ENCODE results near the gene CHI3L1. TPM values are rescaled to one million over a fixed set of nuclear protein-coding genes. Genes with fewer than 3 reads are reported as not detected.

Gene CHI3L1
- total and polyA plus RNA-seq, 10 of the 15 experiments (the other 5 are each of a cell fraction or from before 2014, with no cell fraction given): 0.10 to 1.7 (median 0.39) TPM

DNA sequence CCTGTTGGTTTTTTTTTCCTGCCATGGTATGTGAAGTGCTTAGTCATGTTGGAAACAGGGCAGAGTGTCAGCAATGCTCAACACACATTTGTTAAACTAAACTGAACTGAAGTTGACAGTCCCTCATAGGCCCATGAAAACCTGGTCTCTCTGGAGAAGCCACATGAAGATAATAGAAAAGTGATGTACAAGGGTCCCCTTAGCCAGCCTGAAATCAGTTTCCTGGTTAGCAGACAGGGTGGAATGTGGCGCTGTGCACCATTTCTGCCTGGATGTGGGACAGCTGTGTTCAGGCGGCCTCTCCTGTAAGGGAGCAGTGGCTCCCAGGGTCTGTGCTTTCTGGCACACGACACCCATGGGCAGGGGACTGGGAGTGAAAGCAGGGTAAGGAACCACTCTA lies 9.9 kb upstream of the CHI3L1 start (continued):
- TF ChIP-seq MTA3 (IDR thresholded peaks at IDR 0.05; ENCODE audit: borderline replicate concordance, low read length) (no peak), RCOR1 (conservative IDR thresholded peaks at IDR 0.05; ENCODE audit: low read depth, low read length) (no peak), SUZ12 (IDR thresholded peaks at IDR 0.05; ENCODE audit: unreplicated experiment) (no peak), STAT3 (IDR thresholded peaks at IDR 0.05; ENCODE audit: low read depth, low read length) (no peak), RELA (IDR thresholded peaks at IDR 0.05; ENCODE audit: borderline replicate concordance, partially characterized antibody) (no peak)

DNA sequence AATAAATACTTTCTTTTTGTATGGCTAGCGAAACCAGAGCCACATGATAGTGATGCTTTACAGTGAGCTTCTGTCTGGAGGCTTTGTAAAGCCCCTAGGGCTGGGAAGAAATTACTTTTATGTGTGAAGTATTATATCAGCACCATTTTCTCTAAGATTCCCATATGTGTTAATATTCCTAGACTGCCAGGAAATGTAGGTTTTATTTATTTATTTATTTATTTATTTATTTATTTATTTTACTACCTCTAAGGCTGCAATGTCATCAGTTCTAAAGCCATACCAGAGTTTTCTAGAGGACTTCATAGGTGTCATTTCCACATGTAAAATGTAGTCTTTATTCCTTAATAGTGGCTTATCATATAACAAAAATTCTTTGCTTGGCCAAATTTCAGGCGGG lies 4.4 kb upstream of the CHI3L1 start:
- intact Hi-C loops (cut with micrococcal nuclease; ENCODE audit: unreplicated experiment): no loop called here
- no peak overlapping the region for H3K27ac ChIP-seq (ENCODE audit: control insufficient read depth, insufficient read depth)
- no peaks in the 10 kb centered on the region for H3K36me3 ChIP-seq (ENCODE audit: control insufficient read depth in 2 of 2, insufficient read depth in 2 of 2, low read length in 1 of 2)
- H3K4me3 ChIP-seq: no peak overlapping the region
- H3K27me3 ChIP-seq (replicated peaks in 1 of 2; ENCODE audit: control insufficient read depth in 2 of 2, insufficient read depth in 2 of 2, low read length in 1 of 2): no peaks in the 10 kb centered on the region
- H3K79me2 ChIP-seq (ENCODE audit: control insufficient read depth, insufficient read depth, low read length): no peaks in the 10 kb centered on the region
- BruUV-seq (replicated peaks): no TSS peak
- FAIRE-seq (no peak), ATAC-seq (no peak), DNase-seq (ENCODE audit: low read depth, low spot score) (no peak)
- CTCF ChIA-PET: interaction anchor here (1.6 kb wide), 1 partner anchor 18 kb away, joined by 4 read pairs; no protein-coding TSS in a partner anchor
- no peak overlapping the region for H3K9ac ChIP-seq (ENCODE audit: control insufficient read depth, insufficient read depth, low read length)
- WGBS (ENCODE audit: insufficient coverage, insufficient replicate concordance, low lambda C conversion rate, missing lambda C conversion rate): 51% methylated on average over 2 of the region's 2 CpGs
- no peaks in the 10 kb centered on the region for H3K4me1 ChIP-seq (ENCODE audit: control insufficient read depth, insufficient read depth, low read length)
- SMC1A ChIA-PET (ENCODE audit: uncharacterized antibody, unreplicated experiment): interaction anchor here (2.3 kb wide), 1 partner anchor 18 kb away, joined by 8 read pairs; no protein-coding TSS in a partner anchor
- POLR2A ChIA-PET: no interaction called here
- RAD21 ChIA-PET (ENCODE audit: unreplicated experiment): interaction anchor here (1.3 kb wide), 1 partner anchor 18 kb away, joined by 3 read pairs; no protein-coding TSS in a partner anchor
- no peak overlapping the region for H2AFZ ChIP-seq (ENCODE audit: control insufficient read depth, low read depth, low read length)
- no peaks in the 10 kb centered on the region for H4K20me1 ChIP-seq (ENCODE audit: control insufficient read depth, insufficient read depth)
- in situ Hi-C loops (cut with MboI): no loop called here
- no peaks in the 10 kb centered on the region for H3K9me3 ChIP-seq (replicated peaks; ENCODE audit: control insufficient read depth, insufficient read depth, low read length)
- no peak overlapping the region for H3K4me2 ChIP-seq (ENCODE audit: control insufficient read depth, insufficient read depth)
- TF ChIP-seq, protein P1, sequence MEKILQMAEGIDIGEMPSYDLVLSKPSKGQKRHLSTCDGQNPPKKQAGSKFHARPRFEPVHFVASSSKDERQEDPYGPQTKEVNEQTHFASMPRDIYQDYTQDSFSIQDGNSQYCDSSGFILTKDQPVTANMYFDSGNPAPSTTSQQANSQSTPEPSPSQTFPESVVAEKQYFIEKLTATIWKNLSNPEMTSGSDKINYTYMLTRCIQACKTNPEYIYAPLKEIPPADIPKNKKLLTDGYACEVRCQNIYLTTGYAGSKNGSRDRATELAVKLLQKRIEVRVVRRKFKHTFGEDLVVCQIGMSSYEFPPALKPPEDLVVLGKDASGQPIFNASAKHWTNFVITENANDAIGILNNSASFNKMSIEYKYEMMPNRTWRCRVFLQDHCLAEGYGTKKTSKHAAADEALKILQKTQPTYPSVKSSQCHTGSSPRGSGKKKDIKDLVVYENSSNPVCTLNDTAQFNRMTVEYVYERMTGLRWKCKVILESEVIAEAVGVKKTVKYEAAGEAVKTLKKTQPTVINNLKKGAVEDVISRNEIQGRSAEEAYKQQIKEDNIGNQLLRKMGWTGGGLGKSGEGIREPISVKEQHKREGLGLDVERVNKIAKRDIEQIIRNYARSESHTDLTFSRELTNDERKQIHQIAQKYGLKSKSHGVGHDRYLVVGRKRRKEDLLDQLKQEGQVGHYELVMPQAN (conservative IDR thresholded peaks at IDR 0.05): no peak
- TF ChIP-seq CHD1 (IDR thresholded peaks at IDR 0.05; ENCODE audit: low read depth, low read length): no peak
- TF ChIP-seq CREB1 (IDR thresholded peaks at IDR 0.05; ENCODE audit: low read depth): no peak
- TF ChIP-seq GABPA (IDR thresholded peaks at IDR 0.05; ENCODE audit: low read depth): no peak
- TF ChIP-seq ATF3 (IDR thresholded peaks at IDR 0.05; ENCODE audit: borderline replicate concordance, extremely low read depth, low read depth, low read length): no peak
- no peak for TF ChIP-seq ZNF687 (IDR thresholded peaks at IDR 0.05)
- no peak for TF ChIP-seq FOXM1 (IDR thresholded peaks at IDR 0.05; ENCODE audit: low read depth, low read length)
- no peak for TF ChIP-seq IKZF2 (IDR thresholded peaks at IDR 0.05)
- no peak for TF ChIP-seq ZSCAN29 (IDR thresholded peaks at IDR 0.05)
- no peak for TF ChIP-seq SREBF2 (IDR thresholded peaks at IDR 0.05; ENCODE audit: low read length)

All from GM12878 (cell line).